K562 (cell line): ENCODE measurements around the gene PRR30. TPM values are rescaled to one million over a fixed set of nuclear protein-coding genes. Genes with fewer than 3 reads are reported as not detected.
A peak's percentile ranks its signal among the peaks of the same experiment; 100 is the strongest.

Experiments used
- ATAC-seq: fragments of 200-7000 bp; cut with Tn5 transposase; 3 replicates; pipeline ENCODE4 v1.9.1; 2020; ENCODE audit warnings: moderate library complexity
- BruUV-seq: library from RNA; stranded (reverse); fragments of 400-500 nt; replicated peaks from 2 replicates; lab custom pipeline; 2021; lab: Mats Ljungman, UMichigan
- CTCF ChIA-PET: fragments of 300-600 bp; formaldehyde crosslinking; extraction: SDS; loops from one replicate; lab custom pipeline; 2021; ENCODE audit warnings: low intra/inter-chr PET ratio; lab: Yijun Ruan, JAX
- POLR2A ChIA-PET: fragments of 300-600, 350-650 bp; sonication (Branson Sonifier 250); formaldehyde crosslinking; extraction: SDS; loops from one replicate; lab custom pipeline; 2021; ENCODE audit warnings: antibody characterized with exemption, inconsistent platforms; lab: Yijun Ruan, JAX
- DNase-seq, 4 experiments: peaks; one replicate each; pipeline versions ENCODE4 v3.0.0 to v3.0.0-alpha.2; 2011 to 2018; ENCODE audit warnings: low spot score in 3 of 4, mixed read lengths in 3 of 4; ENCODE audit errors: extremely low read depth in 1 of 4
- FAIRE-seq: peaks from 2 replicates; lab custom pipeline; 2011; peaks lifted over from hg19 to GRCh38; lab: Jason Lieb, UNC
- H2AFZ ChIP-seq: 2 replicates; pipeline ENCODE4 v1.6.0; 2011; ENCODE audit warnings: low read depth, low read length, control low read depth, inconsistent platforms
- H3K27ac ChIP-seq: fragments of 200-600 bp; 3 replicates; pipeline ENCODE4 v1.8.0; 2011; ENCODE audit warnings: low read depth, mild to moderate bottlenecking, control low read depth, inconsistent platforms, low read length, moderate library complexity, mixed read lengths; ENCODE audit errors: extremely low read depth
- H3K27me3 ChIP-seq, 2 experiments: fragments of 300-600 bp in 1 of 2; 2 replicates in 1 of 2; 3 replicates in 1 of 2; pipeline versions ENCODE4 v1.6.0 to v1.8.0; 2011; ENCODE audit warnings: inconsistent platforms in 2 of 2, low read length in 2 of 2, mild to moderate bottlenecking in 1 of 2, mixed read lengths in 1 of 2, moderate library complexity in 1 of 2; ENCODE audit not compliant: control insufficient read depth in 2 of 2, insufficient read depth in 2 of 2
- H3K36me3 ChIP-seq: fragments of 300-600 bp; 3 replicates; pipeline ENCODE4 v1.8.0; 2011; ENCODE audit warnings: mild to moderate bottlenecking, low read length, inconsistent platforms; ENCODE audit not compliant: control insufficient read depth, insufficient read depth
- H3K4me1 ChIP-seq, 2 experiments: fragments of 200-600 bp in 1 of 2; replicated peaks in 1 of 2; 2 replicates in 1 of 2; 3 replicates in 1 of 2; pipeline versions ENCODE4 v1.5.1 to v1.8.0; 2011; ENCODE audit warnings: inconsistent platforms in 2 of 2, low read length in 2 of 2, mild to moderate bottlenecking in 1 of 2, mixed read lengths in 1 of 2, moderate library complexity in 1 of 2; ENCODE audit not compliant: control insufficient read depth in 2 of 2, insufficient read depth in 2 of 2
- H3K4me2 ChIP-seq: 2 replicates; pipeline ENCODE4 v1.6.1; 2011; ENCODE audit warnings: low read length, control low read depth, inconsistent platforms, mixed read lengths; ENCODE audit not compliant: insufficient read depth
- H3K4me3 ChIP-seq: fragments of 200-600 bp; sonication (generic), shearing (Covaris generic); 2 replicates; pipeline ENCODE4 v1.5.1; 2016; ENCODE audit warnings: control low read depth, inconsistent platforms
- H3K79me2 ChIP-seq: fragments of 200-600 bp; 3 replicates; pipeline ENCODE4 v1.8.0; 2011; ENCODE audit warnings: low read length, inconsistent platforms; ENCODE audit not compliant: control insufficient read depth, insufficient read depth
- H3K9ac ChIP-seq, 2 experiments: 2 replicates each; pipeline versions ENCODE4 v1.6.0 to v1.6.1; 2011; ENCODE audit warnings: low read depth in 2 of 2, low read length in 2 of 2, control low read depth in 1 of 2, inconsistent platforms in 1 of 2, mild to moderate bottlenecking in 1 of 2, mixed read lengths in 1 of 2; ENCODE audit not compliant: insufficient read depth in 1 of 2
- H3K9me1 ChIP-seq: one replicate; pipeline ENCODE4 v1.6.0; 2011; ENCODE audit warnings: inconsistent platforms, mild to moderate bottlenecking, low read length, moderate library complexity; ENCODE audit not compliant: control insufficient read depth, insufficient read depth
- H3K9me3 ChIP-seq: replicated peaks from 2 replicates; pipeline ENCODE4 v1.5.1; 2011; ENCODE audit warnings: low read depth, low read length, inconsistent platforms; ENCODE audit not compliant: control insufficient read depth, insufficient read depth
- H4K20me1 ChIP-seq: replicated peaks from 2 replicates; pipeline ENCODE4 v1.6.1; 2011; ENCODE audit warnings: low read length, inconsistent platforms, mixed read lengths; ENCODE audit not compliant: control insufficient read depth, insufficient read depth
- ETV6 ChIP-seq, 3 experiments: fragments of 150-350 bp in 1 of 3; sonication (generic) in 1 of 3; formaldehyde crosslinking in 1 of 3; IDR thresholded peaks; 2 replicates each; pipeline versions ENCODE4 v1.6.1 to v1.8.0; 2014 to 2022; ENCODE audit warnings: borderline replicate concordance in 2 of 3, low read depth in 2 of 3, antibody characterized with exemption in 1 of 3, low read length in 1 of 3, mild to moderate bottlenecking in 1 of 3, missing genetic modification reagents in 1 of 3
- IRF2 ChIP-seq: sonication (generic); formaldehyde crosslinking; IDR thresholded peaks from 2 replicates; pipeline ENCODE4 v1.8.1; 2022; ENCODE audit warnings: mild to moderate bottlenecking, missing genetic modification reagents
- RAD21 ChIP-seq, 2 experiments: fragments of 250-450 bp in 1 of 2; fragments of 450-650 bp in 1 of 2; sonication (Bioruptor Pico) in 1 of 2; formaldehyde crosslinking in 1 of 2; IDR thresholded peaks in 1 of 2; conservative IDR thresholded peaks in 1 of 2; 2 replicates each; pipeline versions ENCODE4 v1.4.0 to v1.8.0; 2020 to 2022; ENCODE audit warnings: mild to moderate bottlenecking in 2 of 2, moderate library complexity in 1 of 2
- WGBS: fragments of 100-300 bp; shearing (Covaris generic); methylation state at CpG from one replicate; pipeline ENCODE4 v1.1.6; 2016; ENCODE audit warnings: low coverage, mixed read lengths; ENCODE audit not compliant: insufficient coverage; ENCODE audit errors: missing lambda C conversion rate; 5-methylcytosine and 5-hydroxymethylcytosine counted together
- in situ Hi-C: fragments of 300-500 bp; cut with MboI; formaldehyde crosslinking; loops from 4 replicates; pipeline ENCODE4 v1.15.0; 2018; ENCODE audit warnings: inconsistent platforms, mixed read lengths
- intact Hi-C: fragments of 100-400 bp; cut with micrococcal nuclease; formaldehyde crosslinking; loops from 2 replicates; pipeline ENCODE4 v1.14.2; 2022
- polyA plus RNA-seq, 8 experiments: library from polyadenylated mRNA; depleted of rRNA in 4 of 8; stranded (reverse) in 5 of 8; unstranded in 3 of 8; fragments of >200 nt; fragmentation: Nextera tagmentation in 2 of 8; fragmentation: Illumina TruSeq in 1 of 8; extraction: Ambion mirVana in 2 of 8; extraction: Trizol in 1 of 8; gene quantifications; 2 replicates each; pipeline versions ENCODE4 v1.2.1 to v1.2.3, GENCODE V29; 2011 to 2014; ENCODE audit warnings: inconsistent platforms in 1 of 8, missing spikeins in 1 of 8
- total RNA-seq, 7 experiments: library from RNA; depleted of rRNA in 6 of 7; stranded (reverse); fragments of >200 nt in 6 of 7; fragmentation: Illumina TruSeq in 2 of 7; extraction: Trizol in 2 of 7; gene quantifications; 2 replicates each; pipeline versions ENCODE4 v1.2.1 to v1.2.3, GENCODE V29; 2011 to 2021; ENCODE audit warnings: low replicate concordance in 1 of 7
- TF ChIP-seq, protein P1 (sequence below), 2 experiments: fragments of 450-650 bp; formaldehyde crosslinking in 1 of 2; IDR thresholded peaks; 2 replicates each; pipeline versions ENCODE4 v1.4.0 to v1.6.1; 2014 to 2020; ENCODE audit warnings: mild to moderate bottlenecking in 2 of 2, borderline replicate concordance in 1 of 2, low read depth in 1 of 2
- TF ChIP-seq, protein P2 (sequence below), 3 experiments: IDR thresholded peaks in 2 of 3; conservative IDR thresholded peaks in 1 of 3; 2 replicates each; pipeline ENCODE4 v1.5.1; 2011 to 2012; ENCODE audit warnings: low read length in 3 of 3, mild to moderate bottlenecking in 3 of 3, control low read depth in 2 of 3, improper control_type of control experiment in 1 of 3, inconsistent platforms in 1 of 3, low read depth in 1 of 3, mixed read lengths in 1 of 3, moderate library complexity in 1 of 3; ENCODE audit not compliant: insufficient read depth in 2 of 3

Gene PRR30
- total and polyA plus RNA-seq, 9 of the 15 experiments (the other 6 are each of a cell fraction or from before 2014, with no cell fraction given) = not detected

DNA sequence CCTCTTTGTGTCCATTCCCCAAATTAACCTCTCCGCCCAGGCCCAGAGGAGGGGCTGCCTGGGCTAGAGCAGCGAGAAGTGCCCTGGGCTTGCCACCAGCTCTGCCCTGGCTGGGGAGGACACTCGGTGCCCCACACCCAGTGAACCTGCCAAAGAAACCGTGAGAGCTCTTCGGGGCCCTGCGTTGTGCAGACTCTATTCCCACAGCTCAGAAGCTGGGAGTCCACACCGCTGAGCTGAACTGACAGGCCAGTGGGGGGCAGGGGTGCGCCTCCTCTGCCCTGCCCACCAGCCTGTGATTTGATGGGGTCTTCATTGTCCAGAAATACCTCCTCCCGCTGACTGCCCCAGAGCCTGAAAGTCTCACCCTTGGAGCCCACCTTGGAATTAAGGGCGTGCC is 39.2 kb downstream of the PRR30 start:
- no peaks in the 10 kb centered on the region for H3K9me3 ChIP-seq
- in situ Hi-C loops (no loop called here), intact Hi-C loops (no loop called here)
- no TSS peak for BruUV-seq
- DNase-seq (no peak), ATAC-seq (no peak), FAIRE-seq (no peak)
- no peaks in the 10 kb centered on the region for H3K36me3 ChIP-seq
- ChIA-PET CTCF (interaction anchor here (2.3 to 3.1 kb wide), 2 partner anchors 92 to 179 kb away, joined by 20 to 27 read pairs; no protein-coding TSS in a partner anchor), POLR2A (interaction anchor here (0.6 kb wide), 1 partner anchor 215 kb away, joined by 3 read pairs; no protein-coding TSS in a partner anchor)
- peaks cover 14 to 30% of the 10 kb centered on the region in 2 experiments; a peak in 4 of 5 replicates for H3K4me1 ChIP-seq
- no peak overlapping the region for H3K27ac ChIP-seq
- no peak overlapping the region for H3K4me3 ChIP-seq
- H2AFZ ChIP-seq = no peak overlapping the region
- H3K79me2 ChIP-seq = no peaks in the 10 kb centered on the region
- TF ChIP-seq ETV6 (IDR thresholded peaks at IDR 0.05; ENCODE audit: borderline replicate concordance in 1 of 2, low read depth in 2 of 2, low read length in 1 of 2) (no peak), ETV6 (CRISPR knock-in tag; IDR thresholded peaks at IDR 0.05; ENCODE audit: borderline replicate concordance) (no peak), RAD21 (CRISPR knock-in tag; conservative IDR thresholded peaks at IDR 0.05 in 1 of 2, IDR thresholded peaks at IDR 0.05 in 1 of 2) (peak in 1 of 2 experiments; percentile 24; a peak in 1 of 4 replicates), IRF2 (no peak)
- TF ChIP-seq, protein P1, sequence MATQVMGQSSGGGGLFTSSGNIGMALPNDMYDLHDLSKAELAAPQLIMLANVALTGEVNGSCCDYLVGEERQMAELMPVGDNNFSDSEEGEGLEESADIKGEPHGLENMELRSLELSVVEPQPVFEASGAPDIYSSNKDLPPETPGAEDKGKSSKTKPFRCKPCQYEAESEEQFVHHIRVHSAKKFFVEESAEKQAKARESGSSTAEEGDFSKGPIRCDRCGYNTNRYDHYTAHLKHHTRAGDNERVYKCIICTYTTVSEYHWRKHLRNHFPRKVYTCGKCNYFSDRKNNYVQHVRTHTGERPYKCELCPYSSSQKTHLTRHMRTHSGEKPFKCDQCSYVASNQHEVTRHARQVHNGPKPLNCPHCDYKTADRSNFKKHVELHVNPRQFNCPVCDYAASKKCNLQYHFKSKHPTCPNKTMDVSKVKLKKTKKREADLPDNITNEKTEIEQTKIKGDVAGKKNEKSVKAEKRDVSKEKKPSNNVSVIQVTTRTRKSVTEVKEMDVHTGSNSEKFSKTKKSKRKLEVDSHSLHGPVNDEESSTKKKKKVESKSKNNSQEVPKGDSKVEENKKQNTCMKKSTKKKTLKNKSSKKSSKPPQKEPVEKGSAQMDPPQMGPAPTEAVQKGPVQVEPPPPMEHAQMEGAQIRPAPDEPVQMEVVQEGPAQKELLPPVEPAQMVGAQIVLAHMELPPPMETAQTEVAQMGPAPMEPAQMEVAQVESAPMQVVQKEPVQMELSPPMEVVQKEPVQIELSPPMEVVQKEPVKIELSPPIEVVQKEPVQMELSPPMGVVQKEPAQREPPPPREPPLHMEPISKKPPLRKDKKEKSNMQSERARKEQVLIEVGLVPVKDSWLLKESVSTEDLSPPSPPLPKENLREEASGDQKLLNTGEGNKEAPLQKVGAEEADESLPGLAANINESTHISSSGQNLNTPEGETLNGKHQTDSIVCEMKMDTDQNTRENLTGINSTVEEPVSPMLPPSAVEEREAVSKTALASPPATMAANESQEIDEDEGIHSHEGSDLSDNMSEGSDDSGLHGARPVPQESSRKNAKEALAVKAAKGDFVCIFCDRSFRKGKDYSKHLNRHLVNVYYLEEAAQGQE (IDR thresholded peaks at IDR 0.05; ENCODE audit: borderline replicate concordance) = 0 out of 2 replicates have a peak, but pooled peaks have one; percentile 12
- TF ChIP-seq, protein P1 (CRISPR knock-in tag; IDR thresholded peaks at IDR 0.05; ENCODE audit: low read depth) = no peak
- TF ChIP-seq, protein P2, sequence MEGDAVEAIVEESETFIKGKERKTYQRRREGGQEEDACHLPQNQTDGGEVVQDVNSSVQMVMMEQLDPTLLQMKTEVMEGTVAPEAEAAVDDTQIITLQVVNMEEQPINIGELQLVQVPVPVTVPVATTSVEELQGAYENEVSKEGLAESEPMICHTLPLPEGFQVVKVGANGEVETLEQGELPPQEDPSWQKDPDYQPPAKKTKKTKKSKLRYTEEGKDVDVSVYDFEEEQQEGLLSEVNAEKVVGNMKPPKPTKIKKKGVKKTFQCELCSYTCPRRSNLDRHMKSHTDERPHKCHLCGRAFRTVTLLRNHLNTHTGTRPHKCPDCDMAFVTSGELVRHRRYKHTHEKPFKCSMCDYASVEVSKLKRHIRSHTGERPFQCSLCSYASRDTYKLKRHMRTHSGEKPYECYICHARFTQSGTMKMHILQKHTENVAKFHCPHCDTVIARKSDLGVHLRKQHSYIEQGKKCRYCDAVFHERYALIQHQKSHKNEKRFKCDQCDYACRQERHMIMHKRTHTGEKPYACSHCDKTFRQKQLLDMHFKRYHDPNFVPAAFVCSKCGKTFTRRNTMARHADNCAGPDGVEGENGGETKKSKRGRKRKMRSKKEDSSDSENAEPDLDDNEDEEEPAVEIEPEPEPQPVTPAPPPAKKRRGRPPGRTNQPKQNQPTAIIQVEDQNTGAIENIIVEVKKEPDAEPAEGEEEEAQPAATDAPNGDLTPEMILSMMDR (IDR thresholded peaks at IDR 0.05 in 2 of 3, conservative IDR thresholded peaks at IDR 0.05 in 1 of 3; ENCODE audit: insufficient read depth in 2 of 3, low read depth in 1 of 3, low read length in 3 of 3) = peak in 1 of 3 experiments; percentile 6; a peak in 1 of 6 replicates
- no peaks in the 10 kb centered on the region for H3K27me3 ChIP-seq
- no peak overlapping the region for H3K4me2 ChIP-seq
- H4K20me1 ChIP-seq = no peaks in the 10 kb centered on the region
- peak overlapping the region in 1 of 2 experiments; percentile 50; a peak in 1 of 4 replicates for H3K9ac ChIP-seq
- H3K9me1 ChIP-seq = no peaks in the 10 kb centered on the region
- WGBS = 49% methylated on average over 9 of the region's 10 CpGs
